SK-N-SH treated with all-trans-retinoic acid at 6 μM for 48 hours (cell line): ENCODE data around the gene TMEM69.

Source experiments
- OSR1 ChIP-seq: fragments of 250-450 bp; sonication (Bioruptor Pico); IDR thresholded peaks from 2 replicates; pipeline ENCODE4 v1.8.0; 2022; ENCODE audit warnings: moderate library complexity, mild to moderate bottlenecking, inconsistent platforms
- ZNF565 ChIP-seq: fragments of 450-650 bp; formaldehyde crosslinking; conservative IDR thresholded peaks from 2 replicates; pipeline ENCODE4 v1.5.0; 2020; ENCODE audit warnings: low read depth, mild to moderate bottlenecking, moderate library complexity

DNA sequence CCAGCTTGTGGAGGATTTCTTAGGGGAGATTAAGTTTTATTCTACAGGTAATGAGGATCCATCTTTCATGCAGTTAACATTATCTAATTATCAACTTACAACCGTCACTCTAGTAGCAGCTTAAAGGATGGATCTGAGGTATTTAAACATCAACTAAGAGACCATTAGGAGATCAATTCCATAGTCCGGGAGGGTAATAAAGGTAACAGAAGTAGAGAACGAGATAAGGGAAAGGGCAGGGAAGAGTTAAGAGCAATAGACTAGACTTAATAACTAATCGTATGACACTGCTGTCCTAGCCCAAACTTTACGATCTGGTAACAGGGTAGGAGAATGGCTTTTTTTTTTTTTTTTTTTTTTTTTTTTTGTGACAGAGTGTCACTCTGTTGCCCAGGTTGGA lies 44.7 kb upstream of the TMEM69 start:
- no peak for TF ChIP-seq ZNF565
- no peak for TF ChIP-seq OSR1 (CRISPR knock-in tag)
